ENCODE data around the gene HBG2. TPM values are rescaled to one million over a fixed set of nuclear protein-coding genes. Genes with fewer than 3 reads are reported as not detected.

HBG2 gene
- total RNA-seq: not detected in 2 replicates

DNA sequence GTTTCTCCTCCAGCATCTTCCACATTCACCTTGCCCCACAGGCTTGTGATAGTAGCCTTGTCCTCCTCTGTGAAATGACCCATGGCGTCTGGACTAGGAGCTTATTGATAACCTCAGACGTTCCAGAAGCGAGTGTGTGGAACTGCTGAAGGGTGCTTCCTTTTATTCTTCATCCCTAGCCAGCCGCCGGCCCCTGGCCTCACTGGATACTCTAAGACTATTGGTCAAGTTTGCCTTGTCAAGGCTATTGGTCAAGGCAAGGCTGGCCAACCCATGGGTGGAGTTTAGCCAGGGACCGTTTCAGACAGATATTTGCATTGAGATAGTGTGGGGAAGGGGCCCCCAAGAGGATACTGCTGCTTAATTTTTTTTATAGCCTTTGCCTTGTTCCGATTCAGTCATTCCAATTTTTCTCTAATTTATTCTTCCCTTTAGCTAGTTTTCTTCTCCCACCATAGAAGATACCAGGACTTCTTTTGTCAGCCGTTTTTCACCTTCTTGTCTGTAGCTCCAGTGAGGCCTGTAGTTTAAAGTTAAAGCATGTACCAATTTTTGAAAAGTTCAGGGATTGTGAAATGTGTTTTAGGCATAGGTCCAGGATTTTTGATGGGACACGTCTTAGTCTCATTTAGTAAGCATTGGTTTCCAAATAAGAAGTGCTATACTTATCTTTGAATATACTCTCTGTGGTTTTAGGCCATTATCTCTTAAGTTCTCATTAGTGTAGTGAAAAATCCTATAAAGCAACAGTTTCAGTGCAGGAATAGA lies at the start of gene HBG2:
TSS of gene HBG2 (minus strand) at position 136 of the 768 bp plus-strand sequence. CDS start at position 83, 53 bp downstream.

DNA sequence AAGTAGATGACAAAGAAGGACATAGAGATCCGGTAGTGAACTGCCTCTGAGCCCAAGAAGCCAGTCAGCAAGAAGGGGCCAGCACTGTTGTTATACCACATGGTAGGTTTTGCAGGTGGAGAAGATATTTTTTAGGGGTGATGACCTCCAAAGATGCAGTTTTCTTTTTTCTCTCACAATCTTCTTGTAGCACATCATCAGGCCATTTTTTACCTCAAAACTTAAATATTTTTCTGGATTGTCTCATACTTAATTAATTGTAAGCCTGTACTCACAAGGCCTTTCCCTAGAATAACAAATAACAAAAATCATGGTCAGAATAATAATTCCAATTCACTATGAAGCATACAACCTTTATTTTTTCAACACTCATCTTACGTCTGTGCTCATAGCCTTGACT lies 47.3 kb upstream of the HBG2 start, which contains the start of gene OR51B4:
TSS of gene OR51B4 (minus strand) at position 101 of the 400 bp plus-strand sequence. CDS start at position 101, 0 bp downstream.

GRCh38 chr11:5269715-5270147 lies 15.2 kb upstream of the HBG2 start, which contains the start of gene HBE1:
Gene HBE1, minus strand, starts transcription at chr11:5269945. Its CDS starts 55 bp downstream, at chr11:5269890.

DNA sequence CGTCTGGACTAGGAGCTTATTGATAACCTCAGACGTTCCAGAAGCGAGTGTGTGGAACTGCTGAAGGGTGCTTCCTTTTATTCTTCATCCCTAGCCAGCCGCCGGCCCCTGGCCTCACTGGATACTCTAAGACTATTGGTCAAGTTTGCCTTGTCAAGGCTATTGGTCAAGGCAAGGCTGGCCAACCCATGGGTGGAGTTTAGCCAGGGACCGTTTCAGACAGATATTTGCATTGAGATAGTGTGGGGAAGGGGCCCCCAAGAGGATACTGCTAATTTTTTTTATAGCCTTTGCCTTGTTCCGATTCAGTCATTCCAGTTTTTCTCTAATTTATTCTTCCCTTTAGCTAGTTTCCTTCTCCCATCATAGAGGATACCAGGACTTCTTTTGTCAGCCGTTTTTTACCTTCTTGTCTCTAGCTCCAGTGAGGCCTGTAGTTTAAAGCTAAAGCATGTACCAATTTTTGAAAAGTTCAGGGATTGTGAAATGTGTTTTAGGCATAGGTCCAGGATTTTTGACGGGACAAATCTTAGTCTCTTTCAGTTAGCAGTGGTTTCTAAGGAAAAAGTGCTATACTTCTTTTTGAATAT lies 4.7 kb downstream of the HBG2 start, which contains the start of gene HBG1:
TSS of gene HBG1 (minus strand) at position 51 of the 590 bp plus-strand sequence. CDS start 53 bp downstream, outside the sequence.

GRCh38 chr11:5234381-5234834 lies 20.2 kb downstream of the HBG2 start, which contains the start of gene HBD:
Gene HBD, minus strand, starts transcription at chr11:5234483. Its CDS starts 50 bp downstream, at chr11:5234433.

DNA sequence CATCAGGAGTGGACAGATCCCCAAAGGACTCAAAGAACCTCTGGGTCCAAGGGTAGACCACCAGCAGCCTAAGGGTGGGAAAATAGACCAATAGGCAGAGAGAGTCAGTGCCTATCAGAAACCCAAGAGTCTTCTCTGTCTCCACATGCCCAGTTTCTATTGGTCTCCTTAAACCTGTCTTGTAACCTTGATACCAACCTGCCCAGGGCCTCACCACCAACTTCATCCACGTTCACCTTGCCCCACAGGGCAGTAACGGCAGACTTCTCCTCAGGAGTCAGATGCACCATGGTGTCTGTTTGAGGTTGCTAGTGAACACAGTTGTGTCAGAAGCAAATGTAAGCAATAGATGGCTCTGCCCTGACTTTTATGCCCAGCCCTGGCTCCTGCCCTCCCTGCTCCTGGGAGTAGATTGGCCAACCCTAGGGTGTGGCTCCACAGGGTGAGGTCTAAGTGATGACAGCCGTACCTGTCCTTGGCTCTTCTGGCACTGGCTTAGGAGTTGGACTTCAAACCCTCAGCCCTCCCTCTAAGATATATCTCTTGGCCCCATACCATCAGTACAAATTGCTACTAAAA lies 27.8 kb downstream of the HBG2 start, which contains the start of gene HBB:
TSS of gene HBB (minus strand) at position 340 of the 579 bp plus-strand sequence. CDS start at position 290, 50 bp downstream.

Other genes with a start within 250 kb of the HBG2 start
- gene OR52J3, start 208.3 kb downstream of the HBG2 start, total RNA-seq: not detected in 2 replicates
- not detected in 2 replicates for gene OR52E2, start 195.2 kb downstream of the HBG2 start, total RNA-seq
- not detected in 2 replicates for gene OR52E1, start 185.2 kb downstream of the HBG2 start, total RNA-seq
- gene OR52A5, start 116.4 kb downstream of the HBG2 start, total RNA-seq: not detected in 2 replicates
- not detected in 2 replicates for gene OR52A1, start 100.0 kb downstream of the HBG2 start, total RNA-seq
- gene OR51V1, start 54.1 kb downstream of the HBG2 start, total RNA-seq: not detected in 2 replicates
- gene HBB, start 27.7 kb downstream of the HBG2 start, total RNA-seq: not detected in 2 replicates
- not detected in 2 replicates for gene HBD, start 20.3 kb downstream of the HBG2 start, total RNA-seq
- not detected in 2 replicates for gene HBG1, start 4.9 kb downstream of the HBG2 start, total RNA-seq
- not detected in 2 replicates for gene HBE1, start 15.2 kb upstream of the HBG2 start, total RNA-seq
- gene OR51B4, start 47.2 kb upstream of the HBG2 start, total RNA-seq: not detected in 2 replicates
- gene OR51B2, start 69.5 kb upstream of the HBG2 start, total RNA-seq: not detected in 2 replicates
- gene OR51B5, start 88.7 kb upstream of the HBG2 start, total RNA-seq: not detected in 2 replicates
- gene OR51B6, start 96.7 kb upstream of the HBG2 start, total RNA-seq: not detected in 2 replicates
- not detected in 2 replicates for gene OR51M1, start 129.0 kb upstream of the HBG2 start, total RNA-seq
- not detected in 2 replicates for gene OR51Q1, start 167.3 kb upstream of the HBG2 start, total RNA-seq
- not detected in 2 replicates for gene OR51I1, start 186.7 kb upstream of the HBG2 start, total RNA-seq
- not detected in 2 replicates for gene OR51I2, start 194.5 kb upstream of the HBG2 start, total RNA-seq
- not detected in 2 replicates for gene OR52D1, start 233.9 kb upstream of the HBG2 start, total RNA-seq